ENCODE results near the gene ARHGAP31. TPM values are rescaled to one million over a fixed set of nuclear protein-coding genes. Genes with fewer than 3 reads are reported as not detected.

Gene ARHGAP31
- total and polyA plus RNA-seq, 2 of the 8 experiments (the other 6 are each of a cell fraction or from before 2014, with no cell fraction given) = 1.1 to 7.6 TPM

DNA sequence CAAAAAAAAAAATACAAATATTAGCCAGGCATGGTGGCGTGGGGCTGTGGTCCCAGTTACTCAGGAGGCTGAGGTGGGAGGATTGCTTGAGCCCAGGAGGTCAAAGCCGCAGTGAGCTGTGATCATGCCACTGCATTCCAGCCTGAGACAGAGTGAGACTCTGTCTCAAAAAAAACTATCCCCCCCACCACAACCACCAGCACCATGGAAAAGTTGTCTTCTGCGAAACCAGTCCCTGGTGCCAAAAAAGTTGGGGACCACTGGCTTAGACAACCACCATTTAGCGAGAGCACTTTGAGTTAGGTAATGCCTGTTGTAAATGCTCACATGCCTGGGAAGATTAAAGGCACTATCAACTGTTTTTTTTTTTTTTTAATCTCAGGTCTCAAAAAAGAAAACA is 15.4 kb downstream of the ARHGAP31 start:
- Histone ChIP-seq H2AK5ac (ENCODE audit: low read depth, low read length) (no peak overlapping the region), H3K4me3 (ENCODE audit: extremely low read depth in 1 of 4, insufficient read depth in 2 of 4, low read depth in 3 of 4, low read length in 4 of 4) (no peak overlapping the region), H2BK120ac (replicated peaks; ENCODE audit: low read depth, low read length) (no peak overlapping the region), H4K20me1 (replicated peaks in 1 of 2; ENCODE audit: control insufficient read depth in 1 of 2, insufficient read depth in 2 of 2, low read length in 2 of 2) (no peaks in the 10 kb centered on the region), H3K56ac (replicated peaks; ENCODE audit: insufficient read length, low read depth, low read length) (no peak overlapping the region), H4K5ac (ENCODE audit: insufficient read length, low read depth, low read length) (no peak overlapping the region), H2BK12ac (ENCODE audit: low read depth, low read length) (no peak overlapping the region), H3K4ac (replicated peaks; ENCODE audit: insufficient read length, low read depth, low read length) (no peak overlapping the region), H3K23ac (ENCODE audit: insufficient read length) (no peak overlapping the region), H3K4me1 (replicated peaks in 1 of 4; ENCODE audit: control insufficient read depth in 3 of 4, insufficient read depth in 4 of 4, low read length in 3 of 4) (peaks cover 0 to 9% (median 3%) of the 10 kb centered on the region in 4 experiments; a peak in 6 of 7 replicates), H2AFZ (ENCODE audit: low read length) (no peak overlapping the region), H4K91ac (replicated peaks; ENCODE audit: insufficient read length, low read length) (no peak overlapping the region), H3K18ac (ENCODE audit: extremely low read depth, low read length) (no peak overlapping the region), H2BK5ac (ENCODE audit: low read depth, low read length) (no peak overlapping the region), H4K8ac (ENCODE audit: extremely low read depth, insufficient read depth, low read length) (no peak overlapping the region), H3K79me2 (ENCODE audit: control insufficient read depth in 1 of 2, insufficient read depth in 2 of 2, low read length in 2 of 2) (no peaks in the 10 kb centered on the region), H3K27ac (ENCODE audit: low read depth, low read length) (no peak overlapping the region), H3K9ac (replicated peaks in 1 of 4; ENCODE audit: extremely low read depth in 1 of 4, low read depth in 3 of 4, low read length in 3 of 4) (no peak overlapping the region), H3K4me2 (ENCODE audit: insufficient read depth in 1 of 2, low read depth in 2 of 2, low read length in 2 of 2) (no peak overlapping the region), H3K23me2 (ENCODE audit: low read depth, low read length) (no peaks in the 10 kb centered on the region), H3K9me3 (ENCODE audit: insufficient read depth in 2 of 2, low read depth in 1 of 2, low read length in 1 of 2) (no peaks in the 10 kb centered on the region), H2BK20ac (ENCODE audit: low read length) (no peak overlapping the region), H3K14ac (ENCODE audit: insufficient read length) (no peak overlapping the region), H2BK15ac (ENCODE audit: low read length) (no peak overlapping the region), H3K79me1 (ENCODE audit: low read depth, low read length) (no peaks in the 10 kb centered on the region), H3K27me3 (replicated peaks in 1 of 4; ENCODE audit: control insufficient read depth in 3 of 4, extremely low read depth in 1 of 4, insufficient read depth in 3 of 4, low read length in 3 of 4) (peaks cover 0 to 3% (median 0%) of the 10 kb centered on the region in 4 experiments; a peak in 2 of 7 replicates), H3K36me3 (ENCODE audit: control insufficient read depth in 2 of 4, insufficient read depth in 4 of 4, low read length in 3 of 4) (no peaks in the 10 kb centered on the region)
- DNase-seq (ENCODE audit: low read depth in 1 of 2, low spot score in 2 of 2) (no peak), FAIRE-seq (no peak)
- CTCF ChIA-PET (ENCODE audit: partially characterized antibody) = interaction anchor here (0.6 to 2.2 kb wide), 6 partner anchors 9 to 68 kb away, joined by 3 to 11 read pairs (median 4); no protein-coding TSS in a partner anchor
- WGBS, 2 experiments (ENCODE audit: extremely low coverage in 1 of 2, insufficient coverage in 1 of 2, insufficient read length in 1 of 2, insufficient replicate concordance in 2 of 2, low coverage in 1 of 2, low lambda C conversion rate in 2 of 2, missing lambda C conversion rate in 1 of 2) = 88% methylated on average over 4 of the region's 4 CpGs; no CpG with 5 or more reads in 1 of the 2 experiments
- POLR2A ChIA-PET (ENCODE audit: partially characterized antibody) = interaction anchor here (0.6 kb wide), 1 partner anchor 195 kb away, joined by 3 read pairs; no protein-coding TSS in a partner anchor
- no peak for TF ChIP-seq SIN3A (conservative IDR thresholded peaks at IDR 0.05 in 1 of 2, IDR thresholded peaks at IDR 0.05 in 1 of 2; ENCODE audit: low read depth in 1 of 2, low read length in 2 of 2)
- no peak for TF ChIP-seq NANOG (IDR thresholded peaks at IDR 0.05; ENCODE audit: insufficient read depth, low read depth, low read length, poor library complexity, severe bottlenecking)
- no peak for TF ChIP-seq CTCF (IDR thresholded peaks at IDR 0.05; ENCODE audit: control extremely low read depth in 1 of 3, insufficient read depth in 1 of 3, low read depth in 1 of 3, low read length in 3 of 3)
- TF ChIP-seq BRCA1 (IDR thresholded peaks at IDR 0.05; ENCODE audit: low read depth, low read length) = no peak
- no peak for TF ChIP-seq CHD2 (IDR thresholded peaks at IDR 0.05; ENCODE audit: low read length)

Data from H1 (cell line).